ENCODE results near the gene MYLK.

MYLK gene

DNA sequence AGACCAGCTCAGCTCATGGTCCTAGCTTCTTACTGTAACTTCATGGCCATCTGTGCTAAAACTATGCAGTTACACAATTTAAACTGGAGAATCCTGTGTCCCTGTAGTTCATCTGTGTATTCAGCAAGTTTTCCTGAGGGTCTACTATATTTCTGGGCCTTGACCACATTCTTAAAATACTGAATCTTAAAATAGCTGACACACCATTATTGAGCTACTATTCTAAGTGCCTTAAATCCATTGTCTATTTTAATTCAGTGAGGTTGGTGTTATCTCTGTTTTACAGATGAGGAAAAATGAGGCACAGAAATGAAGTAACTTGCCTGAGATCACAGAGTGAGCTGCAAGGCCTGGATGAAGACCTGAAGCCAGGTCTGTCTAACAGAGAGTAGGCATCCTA lies 22.0 kb downstream of the MYLK start:
- Histone ChIP-seq H3K4me3 (replicated peaks; ENCODE audit: low read depth, low read length) (no peak overlapping the region), H3K27me3 (replicated peaks; ENCODE audit: control insufficient read depth, insufficient read depth, low read length) (no peaks in the 10 kb centered on the region), H3K36me3 (ENCODE audit: control insufficient read depth, insufficient read depth, low read length) (no peaks in the 10 kb centered on the region)
- no peak for TF ChIP-seq CTCF (IDR thresholded peaks at IDR 0.05; ENCODE audit: insufficient read depth, low read length, poor library complexity, severe bottlenecking)
- DNase-seq (ENCODE audit: extremely low read depth, insufficient read length) = no peak

GRCh38 chr3:123861081-123861836 lies 22.9 kb downstream of the MYLK start:
- H3K4me3 ChIP-seq (replicated peaks; ENCODE audit: low read depth, low read length) = no peak overlapping the region
- no peaks in the 10 kb centered on the region for H3K27me3 ChIP-seq (replicated peaks; ENCODE audit: control insufficient read depth, insufficient read depth, low read length)
- TF ChIP-seq CTCF (IDR thresholded peaks at IDR 0.05; ENCODE audit: insufficient read depth, low read length, poor library complexity, severe bottlenecking) = no peak
- no peaks in the 10 kb centered on the region for H3K36me3 ChIP-seq (ENCODE audit: control insufficient read depth, insufficient read depth, low read length)
- DNase-seq (ENCODE audit: extremely low read depth, insufficient read length) = no peak

DNA sequence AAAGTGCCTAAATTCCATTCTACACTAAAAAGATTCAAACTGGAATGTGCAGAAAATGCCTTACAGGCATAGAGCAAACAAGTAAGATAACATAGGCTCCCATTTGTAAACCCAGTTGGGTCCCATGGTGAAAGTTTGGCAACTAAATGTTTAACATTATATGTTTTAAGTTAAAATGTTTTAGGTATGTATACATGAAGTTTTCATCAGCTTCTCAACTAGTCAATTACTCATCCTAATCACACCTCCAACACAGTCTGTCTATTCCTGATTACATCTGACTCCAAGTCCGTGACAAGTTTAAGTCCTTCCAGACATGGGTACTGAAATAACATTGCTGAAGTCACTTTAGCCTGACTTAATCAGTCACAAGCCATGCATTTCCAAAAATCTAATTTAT lies 25.0 kb downstream of the MYLK start:
- no peaks in the 10 kb centered on the region for H3K36me3 ChIP-seq (ENCODE audit: control insufficient read depth, insufficient read depth, low read length)
- H3K4me3 ChIP-seq (replicated peaks; ENCODE audit: low read depth, low read length) = no peak overlapping the region
- no peak for TF ChIP-seq CTCF (IDR thresholded peaks at IDR 0.05; ENCODE audit: insufficient read depth, low read length, poor library complexity, severe bottlenecking)

GRCh38 chr3:123854905-123855304 lies 29.2 kb downstream of the MYLK start:
- no peak for DNase-seq (ENCODE audit: extremely low read depth, insufficient read length)
- no peak for TF ChIP-seq CTCF (IDR thresholded peaks at IDR 0.05; ENCODE audit: insufficient read depth, low read length, poor library complexity, severe bottlenecking)
- no peaks in the 10 kb centered on the region for H3K36me3 ChIP-seq (ENCODE audit: control insufficient read depth, insufficient read depth, low read length)

More for the DNA sequence above, 25.0 kb downstream of the MYLK start:
- DNase-seq (ENCODE audit: extremely low read depth, insufficient read length) = no peak
- H3K27me3 ChIP-seq (replicated peaks; ENCODE audit: control insufficient read depth, insufficient read depth, low read length) = no peaks in the 10 kb centered on the region

GRCh38 chr3:123853686-123854372 lies 30.3 kb downstream of the MYLK start:
- H3K27me3 ChIP-seq (replicated peaks; ENCODE audit: control insufficient read depth, insufficient read depth, low read length) = no peaks in the 10 kb centered on the region
- no peaks in the 10 kb centered on the region for H3K36me3 ChIP-seq (ENCODE audit: control insufficient read depth, insufficient read depth, low read length)
- H3K4me3 ChIP-seq (replicated peaks; ENCODE audit: low read depth, low read length) = no peak overlapping the region
- TF ChIP-seq CTCF (IDR thresholded peaks at IDR 0.05; ENCODE audit: insufficient read depth, low read length, poor library complexity, severe bottlenecking) = no peak
- DNase-seq (ENCODE audit: extremely low read depth, insufficient read length) = no peak

More at GRCh38 chr3:123854905-123855304, 29.2 kb downstream of the MYLK start:
- Histone ChIP-seq H3K4me3 (replicated peaks; ENCODE audit: low read depth, low read length) (no peak overlapping the region), H3K27me3 (replicated peaks; ENCODE audit: control insufficient read depth, insufficient read depth, low read length) (no peaks in the 10 kb centered on the region)

Measured in GM06990 (cell line).